ENCODE measurements around the gene SMIM30. TPM values are rescaled to one million over a fixed set of nuclear protein-coding genes. Genes with fewer than 3 reads are reported as not detected.

Gene SMIM30
- polyA plus RNA-seq, 2 donors = 51.4 to 145 TPM

Other genes with a start within 250 kb of the SMIM30 start
- gene GPR85, start 31.7 kb downstream of the SMIM30 start, polyA plus RNA-seq = under 1 TPM; 0.20 to 0.39 TPM